ENCODE measurements around the gene TRIM2.

TRIM2 gene

GRCh38 chr4:153348006-153348405, 143.8 kb downstream of the TRIM2 start:
- Histone ChIP-seq H3K27ac (no peak overlapping the region), H4K20me1 (ENCODE audit: insufficient read depth) (no peaks in the 10 kb centered on the region), H3K4me3 (IDR thresholded peaks at IDR 0.05; ENCODE audit: insufficient read depth, low read depth, low read length) (no peak overlapping the region), H3K36me3 (ENCODE audit: insufficient read depth) (no peaks in the 10 kb centered on the region), H3K4me1 (ENCODE audit: low read depth, poor library complexity, severe bottlenecking) (peaks cover 47% of the 10 kb centered on the region), H3K9ac (no peak overlapping the region), H3K4me2 (peak overlapping the region; percentile 68; the same call in 1 of the 2 replicates), H2AFZ (ENCODE audit: low read depth) (no peak overlapping the region), H3K27me3 (ENCODE audit: insufficient read depth, low read depth) (no peaks in the 10 kb centered on the region), H3K79me2 (ENCODE audit: insufficient read depth, low read depth) (peaks cover 37% of the 10 kb centered on the region)
- no peak for TF ChIP-seq CTCF (conservative IDR thresholded peaks at IDR 0.05; ENCODE audit: low read depth, low read length)

- Histone ChIP-seq H4K20me1 (ENCODE audit: insufficient read depth) (no peaks in the 10 kb centered on the region), H3K27ac (no peak overlapping the region), H3K4me1 (ENCODE audit: low read depth, poor library complexity, severe bottlenecking) (peaks cover 41% of the 10 kb centered on the region), H3K9ac (no peak overlapping the region), H3K79me2 (ENCODE audit: insufficient read depth, low read depth) (peaks cover 40% of the 10 kb centered on the region), H3K4me2 (no peak overlapping the region; the same call in 1 of the 2 replicates), H3K4me3 (IDR thresholded peaks at IDR 0.05; ENCODE audit: insufficient read depth, low read depth, low read length) (no peak overlapping the region), H3K36me3 (ENCODE audit: insufficient read depth) (no peaks in the 10 kb centered on the region), H3K27me3 (ENCODE audit: insufficient read depth, low read depth) (no peaks in the 10 kb centered on the region), H2AFZ (ENCODE audit: low read depth) (no peak overlapping the region)
- TF ChIP-seq CTCF (conservative IDR thresholded peaks at IDR 0.05; ENCODE audit: low read depth, low read length): no peak
These were observed 145.1 kb downstream of the TRIM2 start for GRCh38 chr4:153349206-153349805.

- Histone ChIP-seq H3K9ac (no peak overlapping the region), H3K27ac (no peak overlapping the region), H3K4me3 (IDR thresholded peaks at IDR 0.05; ENCODE audit: insufficient read depth, low read depth, low read length) (no peak overlapping the region), H2AFZ (ENCODE audit: low read depth) (no peak overlapping the region), H3K4me1 (ENCODE audit: low read depth, poor library complexity, severe bottlenecking) (no peaks in the 10 kb centered on the region), H4K20me1 (ENCODE audit: insufficient read depth) (no peaks in the 10 kb centered on the region), H3K79me2 (ENCODE audit: insufficient read depth, low read depth) (no peaks in the 10 kb centered on the region), H3K36me3 (ENCODE audit: insufficient read depth) (no peaks in the 10 kb centered on the region), H3K4me2 (no peak overlapping the region), H3K27me3 (ENCODE audit: insufficient read depth, low read depth) (no peaks in the 10 kb centered on the region)
- no peak for TF ChIP-seq CTCF (conservative IDR thresholded peaks at IDR 0.05; ENCODE audit: low read depth, low read length)
These were observed 157.9 kb downstream of the TRIM2 start for GRCh38 chr4:153362184-153362583.

GRCh38 chr4:153364061-153364460, 159.8 kb downstream of the TRIM2 start:
- no peak overlapping the region for H3K27ac ChIP-seq
- H3K4me3 ChIP-seq (IDR thresholded peaks at IDR 0.05; ENCODE audit: insufficient read depth, low read depth, low read length): no peak overlapping the region
- no peaks in the 10 kb centered on the region for H3K27me3 ChIP-seq (ENCODE audit: insufficient read depth, low read depth)
- TF ChIP-seq CTCF (conservative IDR thresholded peaks at IDR 0.05; ENCODE audit: low read depth, low read length): no peak
- H3K36me3 ChIP-seq (ENCODE audit: insufficient read depth): no peaks in the 10 kb centered on the region
- no peaks in the 10 kb centered on the region for H3K79me2 ChIP-seq (ENCODE audit: insufficient read depth, low read depth)
- H3K4me1 ChIP-seq (ENCODE audit: low read depth, poor library complexity, severe bottlenecking): no peaks in the 10 kb centered on the region
- no peak overlapping the region for H3K9ac ChIP-seq
- no peak overlapping the region for H2AFZ ChIP-seq (ENCODE audit: low read depth)
- no peak overlapping the region for H3K4me2 ChIP-seq
- H4K20me1 ChIP-seq (ENCODE audit: insufficient read depth): no peaks in the 10 kb centered on the region
